Measurements from ENCODE around the gene MEIS1.

Gene MEIS1

DNA sequence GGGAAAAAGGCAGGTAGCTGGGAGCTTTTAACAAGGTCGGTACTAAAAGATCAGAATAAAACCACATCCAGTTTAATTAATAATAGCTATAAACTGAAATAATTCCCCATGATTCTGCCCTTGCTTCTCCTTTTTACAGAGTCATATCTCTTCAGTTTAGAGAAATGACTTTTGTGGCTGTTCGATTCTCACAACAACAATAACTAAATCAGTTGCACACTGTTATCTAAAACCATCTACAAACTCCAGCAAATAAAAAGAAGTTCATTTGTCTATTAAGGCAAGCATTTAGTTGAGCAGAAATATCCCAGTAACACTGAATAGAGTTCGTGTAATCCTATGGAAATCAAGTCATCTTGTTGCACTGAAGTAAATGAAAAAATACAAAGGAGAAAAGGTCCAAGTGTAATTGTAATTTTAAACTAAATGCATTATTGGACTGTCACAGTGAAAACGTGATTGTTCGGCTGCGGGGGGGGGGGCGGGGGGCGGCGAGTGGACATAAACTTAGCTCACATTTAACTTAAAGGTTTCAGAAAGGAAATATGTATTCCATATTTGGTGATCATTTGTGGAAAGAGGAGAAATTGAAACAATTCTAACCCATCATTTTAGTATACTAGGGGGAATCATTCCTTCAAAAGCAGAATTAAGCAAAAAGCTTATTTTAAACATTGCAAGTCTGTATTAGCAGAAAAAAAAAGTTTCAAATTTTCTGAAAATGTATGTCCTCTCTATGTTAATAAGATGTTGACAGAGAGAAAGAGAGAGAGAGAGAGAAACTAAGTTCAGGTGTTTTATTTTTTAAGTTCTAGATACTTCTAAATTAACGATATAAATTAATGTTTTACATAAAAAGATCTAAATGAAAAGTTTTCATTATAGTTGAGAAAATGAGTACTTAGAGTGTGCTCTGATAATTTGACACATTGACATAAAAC lies 144.5 kb downstream of the MEIS1 start:
- in situ Hi-C loops (cut with HindIII; ENCODE audit: low sequenced_read_pairs): no loop called here
- no peak for DNase-seq (ENCODE audit: low read depth)
- no peak overlapping the region for H3K4me3 ChIP-seq (ENCODE audit: low read depth, low read length)
- no peak for TF ChIP-seq CTCF (IDR thresholded peaks at IDR 0.05; ENCODE audit: low read depth, low read length, missing control alignments)

GRCh38 chr2:66580166-66581049 lies 145.5 kb downstream of the MEIS1 start:
- in situ Hi-C loops (cut with HindIII; ENCODE audit: low sequenced_read_pairs): no loop called here
- no peak for TF ChIP-seq CTCF (IDR thresholded peaks at IDR 0.05; ENCODE audit: low read depth, low read length, missing control alignments)
- peak overlapping the region; percentile 47 for H3K4me3 ChIP-seq (ENCODE audit: low read depth, low read length)
- DNase-seq (ENCODE audit: low read depth): no peak

DNA sequence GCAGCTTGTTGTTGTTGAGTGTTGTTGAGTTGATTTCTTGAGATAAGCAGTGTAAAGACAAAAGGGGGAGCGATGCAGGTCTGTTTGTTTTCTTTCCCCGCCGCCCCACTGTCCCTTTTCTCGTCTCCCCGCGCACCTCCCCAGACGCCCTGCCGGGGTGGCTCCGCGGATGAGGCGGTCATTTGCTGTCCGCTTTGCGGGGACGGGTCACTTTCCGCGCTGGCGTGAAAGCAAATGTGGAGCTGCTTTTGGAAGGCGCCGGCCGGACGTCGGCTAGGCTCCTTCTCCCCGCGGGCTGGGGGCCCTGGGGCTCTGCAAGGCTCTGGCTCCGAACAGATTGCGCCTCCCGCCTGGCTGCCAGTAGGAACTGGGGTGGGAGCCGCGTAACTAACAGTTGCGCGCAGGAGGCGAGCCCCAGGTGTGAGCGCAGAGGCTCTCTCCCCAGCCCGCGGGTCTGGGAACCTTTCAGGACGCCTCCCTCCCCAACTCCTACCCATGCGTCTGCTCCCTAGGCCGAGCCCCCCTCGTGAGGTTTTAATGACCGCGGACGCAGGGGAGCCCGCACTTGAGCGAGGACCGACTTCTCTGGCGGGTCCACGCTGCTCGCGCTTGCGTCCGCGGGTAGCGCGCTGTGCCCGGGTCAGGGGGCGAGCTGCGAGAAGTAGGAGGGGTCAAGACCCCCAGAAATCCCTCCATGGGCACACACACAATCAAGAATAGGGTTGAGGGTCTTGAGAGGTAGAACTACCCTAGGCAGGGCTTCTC lies 146.6 kb downstream of the MEIS1 start:
- no peak for DNase-seq (ENCODE audit: low read depth)
- TF ChIP-seq CTCF (IDR thresholded peaks at IDR 0.05; ENCODE audit: low read depth, low read length, missing control alignments): no peak
- in situ Hi-C loops (cut with HindIII; ENCODE audit: low sequenced_read_pairs): no loop called here
- peak overlapping the region; percentile 47 for H3K4me3 ChIP-seq (ENCODE audit: low read depth, low read length)

GRCh38 chr2:66582104-66582986 lies 147.4 kb downstream of the MEIS1 start:
- DNase-seq (ENCODE audit: low read depth): no peak
- in situ Hi-C loops (cut with HindIII; ENCODE audit: low sequenced_read_pairs): no loop called here
- H3K4me3 ChIP-seq (ENCODE audit: low read depth, low read length): peak overlapping the region; percentile 47
- no peak for TF ChIP-seq CTCF (IDR thresholded peaks at IDR 0.05; ENCODE audit: low read depth, low read length, missing control alignments)

- H3K4me3 ChIP-seq (ENCODE audit: low read depth, low read length): no peak overlapping the region
- no peak for DNase-seq (ENCODE audit: low read depth)
- TF ChIP-seq CTCF (IDR thresholded peaks at IDR 0.05; ENCODE audit: low read depth, low read length, missing control alignments): peak; percentile 13
- in situ Hi-C loops (cut with HindIII; ENCODE audit: low sequenced_read_pairs): no loop called here
Measured at GRCh38 chr2:66582987-66583880, 148.3 kb downstream of the MEIS1 start.
